DMS53 treated with DMSO at 0.1 percent for 48 hours (cell line): Measurements from ENCODE around the gene COTL1.

Source experiments
- DNase-seq: peaks from one replicate; lab custom pipeline; 2025; ENCODE audit not compliant: unreplicated experiment; lab: John Stamatoyannopoulos, UW

The COTL1 gene

DNA sequence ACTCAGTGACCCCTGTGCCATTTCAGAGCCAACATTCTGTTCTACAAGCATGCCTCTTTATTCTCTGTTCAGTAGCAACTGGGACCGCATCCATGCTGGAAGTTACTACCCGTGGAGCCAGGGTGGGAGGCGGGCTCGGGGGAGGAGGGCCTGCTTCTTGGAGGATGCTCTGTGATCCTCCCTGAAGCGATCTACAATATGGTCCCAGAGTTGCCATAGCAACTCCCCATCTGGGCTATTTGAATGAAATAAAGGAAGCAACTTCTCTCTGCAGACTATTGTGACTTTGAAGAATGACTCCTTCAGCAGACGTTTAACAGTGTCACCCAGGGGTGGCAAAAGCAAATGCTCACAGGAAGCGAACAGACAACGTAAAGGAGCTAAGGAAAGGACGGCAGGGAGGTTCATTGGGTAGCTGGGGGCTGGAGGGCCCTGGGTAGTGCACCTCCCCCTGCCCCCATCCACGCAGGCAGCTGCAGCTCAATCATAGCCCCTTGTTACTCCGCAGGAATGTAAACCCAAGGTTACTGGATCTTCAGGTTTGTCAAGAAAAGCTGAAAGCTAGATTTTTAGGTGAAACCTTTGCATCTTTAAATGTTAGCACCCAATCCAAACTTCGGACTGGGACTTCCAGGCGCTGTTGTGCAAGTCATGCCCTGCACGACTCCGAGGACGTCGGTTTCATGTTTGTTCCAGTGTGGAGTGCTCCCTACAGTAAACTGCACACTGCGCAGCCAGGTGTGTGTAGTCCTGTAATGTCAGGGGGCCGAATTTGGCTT, 62.3 kb downstream of the COTL1 start:
- DNase-seq: no peak

DNA sequence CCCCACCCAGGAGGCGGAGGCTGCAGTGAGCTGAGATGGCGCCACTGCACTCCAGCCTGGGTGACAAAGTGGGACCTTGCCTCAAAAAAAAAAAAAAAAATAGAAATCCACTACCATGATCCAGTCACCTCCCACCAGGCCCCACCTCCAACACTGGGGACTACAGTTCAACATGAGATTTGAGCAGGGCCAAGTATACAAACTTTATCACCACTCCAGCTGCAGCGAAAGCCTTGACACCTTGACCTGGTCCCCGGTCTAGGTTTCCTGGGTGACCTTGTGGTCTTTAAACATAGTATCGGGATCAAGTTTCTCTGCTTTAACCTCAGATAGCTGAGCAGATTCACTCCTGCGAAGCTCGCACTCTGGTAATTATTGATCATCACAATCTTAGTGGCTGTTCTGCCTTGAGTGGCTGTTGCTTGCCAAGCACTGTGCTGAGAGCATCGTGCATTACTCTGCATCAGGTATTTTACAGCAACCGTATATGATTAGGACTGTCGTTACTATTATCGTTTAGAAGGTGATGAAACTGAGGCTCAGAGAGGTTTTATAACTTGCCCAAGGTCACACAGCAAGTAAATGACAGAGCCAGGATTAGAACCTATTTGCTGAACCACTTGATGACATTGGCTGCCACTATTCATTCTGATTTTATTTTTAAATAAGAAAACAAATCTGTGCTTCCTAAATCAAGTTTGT, 63.1 kb downstream of the COTL1 start:
- DNase-seq: no peak

DNA sequence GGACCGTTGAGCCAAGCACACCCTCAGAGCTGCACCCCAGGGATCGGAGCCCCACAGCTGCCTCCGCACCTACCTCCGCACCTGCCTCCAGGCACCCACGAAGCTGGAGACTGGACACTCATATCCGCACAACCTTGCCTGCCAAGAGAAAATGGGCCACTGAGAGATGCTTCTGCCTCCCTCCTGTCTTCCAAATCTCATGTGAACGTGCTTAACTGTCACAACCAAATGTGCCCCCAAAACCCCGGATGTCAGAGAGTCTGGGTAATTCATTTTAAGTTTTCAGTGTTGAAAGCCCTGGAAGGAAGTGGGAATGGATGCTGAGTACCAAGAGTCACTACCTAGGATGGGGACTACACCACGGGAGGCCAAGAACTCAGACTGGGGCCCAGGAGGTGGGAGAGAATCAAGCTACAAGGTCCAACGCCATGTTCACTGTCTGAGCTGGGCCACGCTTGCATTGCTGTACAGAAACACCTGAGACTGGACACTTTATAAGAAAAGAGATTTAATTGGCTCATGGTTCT, 63.9 kb downstream of the COTL1 start:
- no peak for DNase-seq

DNA sequence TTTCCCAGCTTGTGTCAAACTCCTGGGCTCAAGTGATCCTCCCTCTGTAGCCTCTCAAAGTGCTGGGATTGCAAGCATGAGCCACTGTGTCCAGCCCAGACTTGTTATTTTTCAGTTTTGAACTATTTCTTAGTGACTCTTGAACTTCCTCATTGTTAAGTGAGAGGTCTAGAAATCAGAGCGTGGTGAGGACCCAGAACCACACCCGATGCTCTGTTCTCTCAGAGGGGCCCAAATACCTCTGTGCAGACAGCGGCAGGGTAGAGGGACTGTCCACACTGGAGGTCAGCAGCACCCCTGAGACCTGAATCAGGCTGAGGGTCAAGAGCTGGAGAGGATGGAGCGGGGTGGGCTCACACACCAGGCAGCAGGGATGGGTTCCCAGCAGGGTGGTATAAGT, 65.7 kb downstream of the COTL1 start:
- DNase-seq: no peak

DNA sequence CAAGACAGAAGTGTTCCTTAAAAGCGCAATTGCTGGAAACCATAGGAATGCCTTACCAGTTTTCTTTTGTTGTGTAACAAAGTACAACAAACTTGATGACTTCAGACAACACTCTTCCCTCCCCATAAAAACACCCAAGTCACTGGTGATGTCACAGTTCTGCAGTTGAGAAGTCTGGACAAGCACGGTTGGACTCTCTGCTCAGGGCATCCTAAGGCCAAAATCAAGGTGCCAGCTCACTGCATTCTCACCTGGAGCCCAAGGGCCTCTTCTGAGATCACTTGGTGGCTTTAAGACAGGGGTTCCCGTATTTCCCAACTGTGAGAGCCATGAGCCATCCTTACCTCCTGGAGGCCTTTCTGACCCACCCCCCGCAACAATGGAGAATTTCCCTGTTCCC, 67.8 kb downstream of the COTL1 start:
- no peak for DNase-seq

DNA sequence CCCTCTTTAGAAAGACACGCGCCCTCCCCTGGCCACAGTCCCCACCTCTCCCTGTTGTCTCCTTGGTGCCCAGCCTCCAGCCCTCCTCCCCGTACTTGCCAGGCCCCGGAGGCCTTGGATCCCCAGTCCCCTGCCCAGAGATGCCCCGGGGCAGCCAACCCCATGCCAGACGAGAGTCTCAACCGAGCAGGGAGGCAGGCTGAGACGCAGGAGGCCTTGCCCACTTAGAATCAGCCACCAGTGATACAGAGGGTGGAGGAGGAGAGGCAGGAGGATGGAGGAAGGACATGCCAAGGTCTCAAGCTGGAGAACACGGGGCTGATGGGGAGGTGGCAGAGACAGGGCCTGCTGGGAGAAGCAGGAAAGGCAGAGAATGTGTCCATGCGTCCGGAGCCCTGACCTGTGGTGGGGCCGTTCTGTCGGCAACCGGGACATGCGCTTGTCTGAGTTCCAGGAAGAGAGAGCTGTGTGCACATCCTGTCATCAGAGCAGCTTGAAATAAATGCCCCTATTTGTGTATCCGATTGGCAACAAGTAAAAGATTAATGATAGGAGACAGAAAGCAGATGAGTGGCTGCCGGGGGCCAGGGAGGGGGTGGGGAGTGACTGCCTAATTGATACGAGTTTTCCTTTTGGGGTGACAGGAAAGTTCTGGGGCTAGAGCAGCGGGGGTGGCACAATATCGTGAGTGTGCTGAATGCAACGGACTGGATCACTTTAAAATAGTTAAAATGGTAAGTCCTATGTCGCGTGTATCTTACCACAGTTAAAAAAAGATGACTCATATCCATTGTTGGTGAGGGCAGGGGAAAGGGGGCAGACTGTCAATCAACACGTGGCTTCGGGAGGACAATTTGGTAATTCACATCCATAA, 68.7 kb downstream of the COTL1 start:
- DNase-seq: no peak

DNA sequence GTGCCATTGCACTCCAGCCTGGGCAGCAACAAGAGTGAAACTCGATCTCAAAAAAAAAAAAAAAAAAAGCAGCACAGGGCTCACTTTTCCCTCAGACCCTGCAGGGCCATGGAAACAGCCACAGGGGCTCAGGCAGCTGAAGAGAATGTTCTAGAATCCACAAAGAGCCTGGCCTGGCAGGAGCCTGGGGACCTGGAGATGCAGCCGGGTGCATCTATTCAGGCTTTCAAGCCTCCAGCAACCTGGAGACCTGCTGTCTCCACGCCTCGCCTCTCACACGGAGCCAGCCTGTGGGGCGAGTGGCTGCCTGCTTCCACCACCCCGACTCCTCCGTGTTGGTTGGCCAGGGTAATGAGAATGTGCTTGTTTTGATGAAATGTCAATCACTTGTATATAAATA, 69.4 kb downstream of the COTL1 start:
- DNase-seq: no peak

DNA sequence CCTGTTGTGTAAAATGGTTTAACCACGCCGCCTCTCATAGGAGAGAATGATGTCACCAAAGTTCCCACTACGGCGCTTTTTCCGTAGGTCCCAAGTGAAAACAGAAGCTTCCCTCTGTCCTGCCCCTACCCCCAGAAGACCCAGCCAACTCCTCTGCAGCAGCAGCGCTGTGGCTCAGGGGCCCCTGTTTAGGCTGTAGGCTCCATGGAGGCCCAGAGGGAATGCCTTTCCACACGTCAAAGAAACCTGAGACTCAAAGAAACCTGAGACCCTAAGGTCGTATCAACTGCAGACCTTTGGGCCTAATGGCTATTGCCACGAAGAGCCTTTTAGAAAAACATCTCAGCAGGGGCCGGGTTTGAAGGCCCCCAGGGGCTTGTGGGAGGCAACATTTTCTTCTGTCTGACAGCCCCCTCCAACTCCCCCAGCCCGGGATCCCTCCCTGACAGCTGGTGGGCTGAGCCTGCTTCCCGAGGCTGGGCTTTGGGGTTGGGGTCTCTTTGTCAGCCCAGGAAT, 70.3 kb downstream of the COTL1 start:
- no peak for DNase-seq

DNA sequence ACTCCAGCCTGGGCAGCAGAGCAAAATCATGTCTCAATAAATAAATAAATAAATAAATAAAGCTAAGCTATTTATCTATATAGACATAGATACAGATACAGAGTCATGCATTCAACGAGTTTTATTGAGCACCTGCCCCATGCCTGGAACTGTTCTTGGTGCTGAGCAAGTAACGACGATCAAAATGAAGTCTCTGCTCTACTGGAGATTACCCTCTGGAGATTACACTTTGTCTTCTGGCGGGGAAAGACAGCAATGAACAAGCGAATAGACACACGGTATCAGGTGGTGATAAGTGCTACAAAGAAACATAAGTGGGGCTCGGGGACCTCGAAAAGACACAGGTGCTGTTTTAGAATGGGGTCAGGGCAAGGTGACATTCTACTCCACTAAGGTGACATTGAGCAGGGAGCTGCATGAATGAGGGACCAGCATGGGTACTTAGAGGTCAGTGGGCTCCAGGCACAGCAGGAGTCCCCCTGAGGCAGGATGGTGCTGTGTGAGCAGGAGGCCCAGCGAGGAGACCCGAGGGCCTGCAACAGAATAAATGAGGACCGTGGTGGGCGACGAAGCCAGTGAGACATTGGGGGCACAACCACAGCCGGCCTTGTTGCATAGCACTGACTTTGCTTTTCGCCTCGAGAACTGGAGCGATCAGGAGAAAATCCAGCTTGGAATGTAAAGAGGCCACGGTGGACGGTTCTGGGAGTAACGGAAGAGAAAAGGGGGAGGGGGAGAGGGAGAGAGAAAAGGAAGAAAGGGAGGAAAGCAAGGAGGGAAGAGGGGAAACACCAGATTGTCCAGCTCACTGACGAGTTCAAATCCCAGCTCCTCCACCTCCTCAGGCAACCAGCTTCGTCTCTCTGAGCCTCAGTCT, 71.0 kb downstream of the COTL1 start:
- DNase-seq: no peak

DNA sequence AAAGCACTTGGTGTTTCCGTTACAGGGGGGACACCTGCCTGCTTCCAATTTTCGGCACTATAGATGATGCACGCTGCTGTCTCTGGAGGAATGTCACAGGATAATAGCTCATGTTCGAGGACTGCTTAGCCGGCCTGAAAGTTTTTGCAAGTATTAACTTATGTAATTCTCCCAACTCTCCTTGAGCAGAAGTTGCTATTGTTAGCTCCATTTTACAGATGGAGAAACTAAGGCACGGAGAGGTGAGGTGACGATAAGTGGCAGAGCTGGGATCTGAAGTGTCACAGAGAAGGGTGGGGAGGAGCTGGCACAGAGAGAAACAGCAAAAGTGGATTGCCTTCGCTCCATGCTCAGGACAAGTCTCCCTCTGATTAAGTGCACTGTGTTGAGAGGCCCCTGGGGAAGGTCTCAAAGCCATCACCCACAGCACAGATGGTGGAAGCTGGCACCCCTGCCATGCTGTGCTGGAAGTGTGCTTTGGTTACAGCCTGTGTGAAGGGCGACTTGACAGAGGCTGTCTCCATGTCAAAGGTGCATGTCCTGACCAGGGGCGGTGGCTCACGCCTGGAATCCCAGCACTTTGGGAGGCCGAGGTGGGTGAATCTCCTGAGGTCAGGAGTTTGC, 72.7 kb downstream of the COTL1 start:
- no peak for DNase-seq

DNA sequence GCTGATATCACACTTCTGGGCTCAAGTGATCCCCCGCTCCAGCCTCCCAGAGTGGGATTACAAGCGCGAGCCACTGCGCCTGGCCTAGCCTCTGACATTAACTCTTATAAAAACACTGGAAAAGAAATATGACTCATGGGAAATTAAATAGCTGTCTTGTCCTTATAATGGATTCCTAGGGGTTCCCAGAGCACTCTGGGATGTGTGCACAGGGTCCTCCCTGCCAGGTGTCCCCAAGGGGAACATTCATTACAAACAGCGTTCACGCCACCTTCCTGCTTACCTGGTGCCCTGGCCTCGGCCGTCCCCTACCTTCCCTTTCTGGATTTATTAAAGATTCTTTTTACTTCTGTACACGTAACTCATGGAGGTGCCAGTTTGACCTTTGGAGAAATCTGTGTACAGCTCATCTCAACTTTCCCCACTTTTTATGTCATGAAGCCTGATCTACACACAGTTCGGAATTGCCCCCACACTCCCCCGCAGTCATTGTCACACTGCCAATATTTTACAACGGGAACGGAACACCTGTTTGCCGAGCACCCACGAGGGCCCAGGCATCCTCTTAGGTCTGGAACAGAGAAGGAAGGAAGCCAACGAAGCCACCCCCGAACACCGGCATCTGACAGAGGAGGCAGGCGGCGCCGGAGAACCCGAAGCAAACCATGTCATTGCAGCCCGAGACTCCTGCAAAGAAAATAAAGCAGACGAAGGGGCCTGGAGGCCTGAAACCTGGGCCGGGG, 73.7 kb downstream of the COTL1 start:
- DNase-seq: no peak

DNA sequence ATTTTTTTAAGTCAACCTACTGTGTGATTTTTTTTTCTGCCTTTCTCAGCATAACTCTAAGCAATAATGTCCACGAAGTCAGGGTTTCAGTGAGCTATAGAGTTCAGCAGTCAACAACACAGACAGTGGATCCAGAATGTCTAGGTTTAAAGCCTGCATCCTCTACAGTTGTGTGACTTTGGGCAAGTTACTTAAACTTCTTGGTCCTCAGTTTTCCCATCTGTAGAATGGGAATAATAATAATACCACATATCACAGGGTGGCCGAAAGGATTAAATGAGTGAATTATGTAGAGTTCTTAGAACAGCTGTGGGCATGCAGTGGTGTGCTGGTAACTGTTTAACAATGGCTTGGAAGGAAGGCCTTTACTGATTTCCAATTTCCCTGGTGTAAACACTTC, 74.6 kb downstream of the COTL1 start:
- DNase-seq: no peak

DNA sequence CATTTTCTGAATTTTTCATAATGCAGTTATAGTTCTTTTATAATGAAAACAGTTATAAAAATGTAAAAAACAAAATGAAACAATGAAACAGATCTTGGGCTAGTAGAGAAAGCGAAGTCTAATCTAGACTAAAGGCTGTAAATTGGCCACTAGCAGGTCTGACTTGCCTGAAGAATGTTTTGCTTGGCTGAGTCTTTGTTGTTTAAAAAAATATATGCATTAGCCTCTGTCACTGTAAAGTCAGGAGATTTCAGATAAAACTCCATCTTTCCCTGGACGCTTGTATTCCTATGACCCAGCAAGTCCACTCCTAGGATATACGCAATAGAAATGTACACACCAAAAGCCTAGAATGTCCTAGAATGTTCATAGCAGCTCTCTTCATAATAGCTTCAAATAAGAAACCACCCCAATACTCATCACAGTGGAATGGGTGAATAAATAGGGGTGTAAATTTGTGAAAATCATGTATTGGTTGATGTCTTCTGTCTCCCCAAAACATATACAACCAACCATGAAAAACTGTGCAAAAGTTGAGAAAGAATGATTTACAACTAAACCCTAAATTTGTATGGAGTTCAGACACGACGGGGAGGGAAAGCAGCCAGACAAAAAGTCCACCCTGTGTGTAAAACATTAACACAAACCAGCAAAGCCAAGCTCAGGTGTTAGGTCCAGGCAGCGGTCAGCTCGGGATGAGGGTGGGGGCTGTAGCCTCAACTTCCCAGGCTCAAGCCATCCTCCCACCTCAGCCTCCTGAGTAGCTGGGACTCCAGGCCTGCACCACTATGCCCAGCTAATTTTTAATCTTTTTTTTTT, 75.7 kb downstream of the COTL1 start:
- no peak for DNase-seq

DNA sequence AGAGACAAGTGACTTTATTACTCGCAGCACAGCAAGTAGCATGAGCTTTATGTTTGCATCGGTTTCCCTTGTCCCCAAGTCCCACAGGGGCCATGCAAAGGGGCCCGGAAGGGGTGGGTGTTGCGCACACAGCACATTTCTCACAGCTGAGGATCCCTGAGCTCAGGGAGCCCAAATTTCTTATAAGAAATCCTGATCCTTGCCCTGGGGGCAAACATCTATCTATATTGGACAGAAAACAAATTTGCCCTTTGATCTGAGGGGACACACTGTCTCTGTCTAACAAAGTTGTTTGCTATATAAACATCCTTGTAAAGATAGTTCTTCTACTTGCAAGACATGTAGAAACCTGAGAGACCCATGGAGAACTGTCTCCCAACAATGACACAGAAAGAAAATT, 77.7 kb downstream of the COTL1 start:
- no peak for DNase-seq

DNA sequence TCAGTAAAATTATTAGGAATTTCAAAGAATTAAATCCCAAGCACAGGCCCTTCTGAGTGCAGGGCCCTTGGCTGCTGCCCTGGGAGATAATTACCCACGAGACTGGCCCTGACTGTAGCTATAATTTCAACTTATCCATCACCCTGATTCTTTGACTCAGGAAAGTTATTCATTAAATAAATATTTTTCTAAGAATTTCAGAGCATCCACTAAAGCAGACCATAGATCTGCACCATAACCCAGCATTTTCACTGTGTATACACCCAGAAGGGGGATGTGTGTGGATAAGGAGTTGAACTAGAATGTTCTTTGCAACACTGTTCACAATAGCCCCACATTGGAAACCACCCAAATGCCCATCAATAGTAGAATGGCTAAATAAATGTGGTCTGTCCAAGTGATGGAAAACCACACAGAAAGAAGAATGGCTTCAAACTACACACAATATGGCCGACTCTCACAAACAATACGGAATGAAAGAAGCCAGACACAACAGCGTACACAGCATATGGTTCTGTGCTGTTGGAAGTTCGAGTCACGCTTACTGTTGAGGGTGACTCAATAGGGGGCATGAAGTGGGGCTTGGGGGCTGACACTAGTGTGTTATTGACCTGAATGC, 79.5 kb downstream of the COTL1 start:
- DNase-seq: no peak

DNA sequence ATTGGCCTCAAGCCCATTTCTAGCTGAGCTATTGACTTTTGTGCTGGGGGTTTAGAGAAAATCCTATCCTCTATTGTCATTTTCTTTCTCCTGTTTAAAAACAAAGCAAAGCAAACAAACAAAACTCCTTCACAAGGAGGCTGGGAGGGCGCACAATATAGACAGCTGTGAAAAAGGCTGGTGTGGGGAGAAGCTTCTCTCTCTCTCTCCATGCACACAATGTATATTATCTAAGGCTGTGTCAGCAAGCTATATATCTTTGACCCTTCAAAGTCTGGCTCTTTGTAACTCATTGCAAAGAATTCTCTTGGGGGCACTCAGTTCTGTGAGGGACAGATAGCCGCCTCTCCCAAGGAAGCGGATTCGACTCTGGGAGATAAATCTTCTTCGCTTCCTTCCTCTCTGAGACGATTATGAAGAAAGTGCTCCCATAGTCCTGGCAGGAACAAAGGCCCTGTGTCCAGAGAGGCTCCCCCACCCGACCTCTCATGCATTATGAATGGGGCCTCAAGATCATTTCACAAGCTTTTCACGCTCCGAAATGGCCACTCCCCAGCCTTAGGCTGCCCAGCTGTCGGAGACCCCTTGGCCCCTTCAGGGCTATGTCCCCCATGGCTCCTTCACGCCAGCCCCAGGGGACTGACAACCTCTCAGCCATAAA, 80.3 kb downstream of the COTL1 start:
- no peak for DNase-seq

DNA sequence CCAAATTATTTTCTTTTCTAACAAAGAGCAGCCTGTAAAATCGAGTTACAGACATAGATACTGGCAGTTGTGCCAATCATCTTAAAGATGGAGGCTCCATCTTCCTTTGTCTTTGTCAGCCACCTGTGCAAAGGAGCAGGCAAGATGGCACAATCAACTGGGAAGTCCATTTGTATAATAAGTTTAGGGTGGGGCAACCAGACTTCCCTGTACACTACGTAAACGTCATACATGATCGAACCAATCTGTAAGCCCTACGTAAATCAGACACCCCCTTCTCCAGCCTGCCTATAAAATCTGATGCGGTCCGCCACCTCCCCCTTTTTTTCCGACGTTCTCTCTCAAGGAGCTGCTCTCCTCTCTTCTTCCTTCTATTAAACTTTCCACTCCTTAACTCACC, 82.0 kb downstream of the COTL1 start:
- no peak for DNase-seq
